PC-3 (cell line): ENCODE measurements around the gene ZMIZ1. TPM values are rescaled to one million over a fixed set of nuclear protein-coding genes. Genes with fewer than 3 reads are reported as not detected.

Experiments used
- ATAC-seq: fragments of 200-7000 bp; cut with Tn5 transposase; 2 replicates; pipeline ENCODE4 v1.9.1; 2020; ENCODE audit warnings: mild to moderate bottlenecking, moderate library complexity
- BruUV-seq: library from RNA; stranded (reverse); fragments of 400-500 nt; replicated peaks from 2 replicates; lab custom pipeline; 2021; lab: Mats Ljungman, UMichigan
- CTCF ChIA-PET: fragments of 300-600 bp; sonication (Branson Sonifier 250); formaldehyde crosslinking; loops from one replicate; lab custom pipeline; 2022; ENCODE audit warnings: antibody characterized with exemption; lab: Charles Lee
- POLR2A ChIA-PET: fragments of 300-600 bp; sonication (Branson Sonifier 250); formaldehyde crosslinking; loops from one replicate; lab custom pipeline; 2022; ENCODE audit warnings: antibody characterized with exemption; ENCODE audit not compliant: unreplicated experiment; lab: Charles Lee
- DNase-seq: peaks from one replicate; pipeline ENCODE4 v3.0.0-alpha.2; 2015
- H2AFZ ChIP-seq: fragments of 300-600 bp; sonication (generic); 2 replicates; pipeline ENCODE4 v1.6.0; 2016; ENCODE audit warnings: antibody characterized with exemption, low read length
- H3F3A ChIP-seq: fragments of 300-600 bp; sonication (generic); one replicate; pipeline ENCODE4 v1.6.0; 2017; ENCODE audit warnings: antibody characterized with exemption, low read length, control low read depth, mild to moderate bottlenecking; ENCODE audit not compliant: unreplicated experiment
- H3K27ac ChIP-seq: fragments of 300-600 bp; sonication (generic); 2 replicates; pipeline ENCODE4 v1.5.1; 2016; ENCODE audit warnings: mild to moderate bottlenecking, low read length
- H3K27me3 ChIP-seq: fragments of 300-600 bp; sonication (generic); 2 replicates; pipeline ENCODE4 v1.6.1; 2016; ENCODE audit warnings: low read length, mixed read lengths
- H3K36me3 ChIP-seq: fragments of 300-600 bp; sonication (generic); 2 replicates; pipeline ENCODE4 v1.6.1; 2016; ENCODE audit warnings: low read depth, mixed run types, low read length, mixed read lengths
- H3K4me1 ChIP-seq: fragments of 300-600 bp; sonication (generic); 2 replicates; pipeline ENCODE4 v1.5.1; 2016; ENCODE audit warnings: low read length; ENCODE audit not compliant: insufficient read depth
- H3K4me2 ChIP-seq: fragments of 300-600 bp; sonication (generic); 2 replicates; pipeline ENCODE4 v1.6.0; 2016; ENCODE audit warnings: low read length
- H3K4me3 ChIP-seq: fragments of 300-600 bp; sonication (generic); 2 replicates; pipeline ENCODE4 v1.5.1; 2016; ENCODE audit warnings: mild to moderate bottlenecking, low read length, mixed read lengths
- H3K79me2 ChIP-seq: fragments of 300-600 bp; sonication (generic); 2 replicates; pipeline ENCODE4 v1.6.1; 2017; ENCODE audit warnings: low read length, mixed read lengths
- H3K9ac ChIP-seq: fragments of 300-600 bp; sonication (generic); 2 replicates; pipeline ENCODE4 v1.6.0; 2016; ENCODE audit warnings: mild to moderate bottlenecking, low read length
- H3K9me2 ChIP-seq: fragments of 300-600 bp; sonication (generic); replicated peaks from 2 replicates; pipeline ENCODE4 v1.6.1; 2016; ENCODE audit warnings: mixed run types, low read length, mixed read lengths
- H3K9me3 ChIP-seq: fragments of 300-600 bp; sonication (generic); 2 replicates; pipeline ENCODE4 v1.6.1; 2016; ENCODE audit warnings: low read length, mixed read lengths
- H4K20me1 ChIP-seq: fragments of 300-600 bp; sonication (generic); 2 replicates; pipeline ENCODE4 v1.6.1; 2016; ENCODE audit warnings: low read length, mixed read lengths
- CTCF ChIP-seq: fragments of 300-600 bp; sonication (generic); conservative IDR thresholded peaks from 2 replicates; pipeline ENCODE4 v1.5.1; 2017; ENCODE audit warnings: antibody characterized with exemption, low read depth, mild to moderate bottlenecking, low read length
- EZH2 ChIP-seq: fragments of 300-600 bp; sonication (generic); IDR thresholded peaks from one replicate; pipeline ENCODE4 v1.6.1; 2017; ENCODE audit warnings: antibody characterized with exemption, mild to moderate bottlenecking, low read length; ENCODE audit not compliant: unreplicated experiment
- EZH2phosphoT487 ChIP-seq: fragments of 300-600 bp; sonication (generic); IDR thresholded peaks from 2 replicates; pipeline ENCODE4 v1.6.1; 2018; ENCODE audit warnings: mild to moderate bottlenecking, antibody characterized with exemption, low read length, borderline replicate concordance
- intact Hi-C: fragments of 100-400 bp; cut with micrococcal nuclease; formaldehyde crosslinking; loops from 2 replicates; pipeline ENCODE4 v1.9.0; 2023
- total RNA-seq: library from RNA; depleted of rRNA; stranded (reverse); fragments of >200 nt; gene quantifications from 2 replicates; pipeline ENCODE4 v1.2.3, GENCODE V29; 2014

Gene ZMIZ1
- total RNA-seq, 1 experiment from 2014 or later = 55.4 TPM

- POLR2A ChIA-PET = interaction anchor here (0.6 kb wide), 1 partner anchor 100 kb away, joined by 10 read pairs; no protein-coding TSS in a partner anchor
Measured at GRCh38 chr10:79351332-79351731, 282.6 kb downstream of the ZMIZ1 start.

GRCh38 chr10:79352035-79352877 is 283.5 kb downstream of the ZMIZ1 start:
- DNase-seq = no peak
- H3K36me3 ChIP-seq = peaks cover 87% of the 10 kb centered on the region
- H3K9me2 ChIP-seq = no peaks in the 10 kb centered on the region
- ChIA-PET POLR2A (no interaction called here), CTCF (no interaction called here)
- intact Hi-C loops = no loop called here
- no peaks in the 10 kb centered on the region for H3K9me3 ChIP-seq
- no TSS peak for BruUV-seq
- H3K4me3 ChIP-seq = no peak overlapping the region
- peaks cover 18% of the 10 kb centered on the region for H3F3A ChIP-seq
- no peak overlapping the region for H3K9ac ChIP-seq
- H2AFZ ChIP-seq = no peak overlapping the region
- no peak overlapping the region for H3K4me2 ChIP-seq
- peaks cover 29% of the 10 kb centered on the region for H3K4me1 ChIP-seq
- peaks cover 79% of the 10 kb centered on the region for H4K20me1 ChIP-seq
- TF ChIP-seq EZH2 (no peak), CTCF (0 out of 2 replicates have a peak, but pooled peaks have one; percentile 10), EZH2phosphoT487 (no peak)
- no peak overlapping the region for H3K27ac ChIP-seq
- ATAC-seq = no peak
- peaks cover 73% of the 10 kb centered on the region for H3K79me2 ChIP-seq
- no peaks in the 10 kb centered on the region for H3K27me3 ChIP-seq

More at GRCh38 chr10:79351332-79351731, 282.6 kb downstream of the ZMIZ1 start:
- H3K36me3 ChIP-seq = peaks cover 81% of the 10 kb centered on the region
- no peak for DNase-seq
- H3K27me3 ChIP-seq = no peaks in the 10 kb centered on the region
- peaks cover 73% of the 10 kb centered on the region for H3K79me2 ChIP-seq
- H2AFZ ChIP-seq = no peak overlapping the region
- BruUV-seq = no TSS peak
- ATAC-seq = no peak
- no peak overlapping the region for H3K27ac ChIP-seq
- CTCF ChIA-PET = interaction anchor here (0.6 to 1.0 kb wide), 2 partner anchors 117 to 793 kb away, joined by 4 to 10 read pairs; no protein-coding TSS in a partner anchor
- no peaks in the 10 kb centered on the region for H3K9me3 ChIP-seq
- no peak overlapping the region for H3K4me3 ChIP-seq
- no peak for TF ChIP-seq EZH2
- TF ChIP-seq EZH2phosphoT487 = no peak
- no peak for TF ChIP-seq CTCF
- no peak overlapping the region for H3K4me2 ChIP-seq
- H3K9ac ChIP-seq = no peak overlapping the region
- intact Hi-C loops = no loop called here
- peaks cover 79% of the 10 kb centered on the region for H4K20me1 ChIP-seq
- H3K4me1 ChIP-seq = peaks cover 37% of the 10 kb centered on the region
- H3F3A ChIP-seq = peaks cover 12% of the 10 kb centered on the region
- no peaks in the 10 kb centered on the region for H3K9me2 ChIP-seq

GRCh38 chr10:79353000-79353406 is 284.2 kb downstream of the ZMIZ1 start:
- no peaks in the 10 kb centered on the region for H3K27me3 ChIP-seq
- no peaks in the 10 kb centered on the region for H3K9me2 ChIP-seq
- peaks cover 77% of the 10 kb centered on the region for H4K20me1 ChIP-seq
- ChIA-PET POLR2A (no interaction called here), CTCF (no interaction called here)
- peaks cover 18% of the 10 kb centered on the region for H3F3A ChIP-seq
- no peak overlapping the region for H2AFZ ChIP-seq
- H3K79me2 ChIP-seq = peaks cover 66% of the 10 kb centered on the region
- peaks cover 24% of the 10 kb centered on the region for H3K4me1 ChIP-seq
- H3K27ac ChIP-seq = no peak overlapping the region
- BruUV-seq = no TSS peak
- no peak overlapping the region for H3K4me3 ChIP-seq
- ATAC-seq (no peak), DNase-seq (no peak)
- peaks cover 87% of the 10 kb centered on the region for H3K36me3 ChIP-seq
- H3K9me3 ChIP-seq = no peaks in the 10 kb centered on the region
- no peak overlapping the region for H3K9ac ChIP-seq
- TF ChIP-seq CTCF (no peak), EZH2 (no peak), EZH2phosphoT487 (no peak)
- intact Hi-C loops = no loop called here
- no peak overlapping the region for H3K4me2 ChIP-seq
